HG03103 (cell line): Measurements from ENCODE around the gene RIBC2.
"Not testable (repeated sequence)": the region's sequence is repeated elsewhere in the genome, so short reads cannot be mapped to it uniquely, and the experiment has no call there.

Experiments
- ATAC-seq: cut with Tn5 transposase; IDR thresholded peaks from one replicate; pipeline ENCODE4 v1.9.1; 2021; ENCODE audit warnings: low read depth; ENCODE audit not compliant: unreplicated experiment

The RIBC2 gene

GRCh38 chr22:45447596-45447995 lies 34.1 kb downstream of the RIBC2 start:
- ATAC-seq, result not testable (repeated sequence)

GRCh38 chr22:45448431-45448830 lies 34.9 kb downstream of the RIBC2 start:
- no peak for ATAC-seq

- ATAC-seq, result not testable (repeated sequence)
Measured at GRCh38 chr22:45449442-45449841, 35.9 kb downstream of the RIBC2 start.

GRCh38 chr22:45450101-45450785 lies 36.8 kb downstream of the RIBC2 start:
- no peak for ATAC-seq

- no peak for ATAC-seq
Measured at GRCh38 chr22:45450921-45451651, 37.6 kb downstream of the RIBC2 start.

- no peak for ATAC-seq
Measured at GRCh38 chr22:45451972-45452371, 38.5 kb downstream of the RIBC2 start.

- no peak for ATAC-seq
Measured at GRCh38 chr22:45452565-45453379, 39.3 kb downstream of the RIBC2 start.

GRCh38 chr22:45453764-45454163 lies 40.3 kb downstream of the RIBC2 start:
- ATAC-seq, result no peak

- no peak for ATAC-seq
Measured at GRCh38 chr22:45454275-45454674, 40.8 kb downstream of the RIBC2 start.

GRCh38 chr22:45455212-45455611 lies 41.7 kb downstream of the RIBC2 start:
- no peak for ATAC-seq

- no peak for ATAC-seq
Measured at GRCh38 chr22:45455621-45456020, 42.1 kb downstream of the RIBC2 start.

- ATAC-seq, result no peak
Measured at GRCh38 chr22:45456811-45457210, 43.3 kb downstream of the RIBC2 start.

- no peak for ATAC-seq
Measured at GRCh38 chr22:45458532-45458931, 45.0 kb downstream of the RIBC2 start.

GRCh38 chr22:45459235-45459634 lies 45.7 kb downstream of the RIBC2 start:
- no peak for ATAC-seq

- no peak for ATAC-seq
Measured at GRCh38 chr22:45460288-45461109, 47.0 kb downstream of the RIBC2 start.

- ATAC-seq, result no peak
Measured at GRCh38 chr22:45462034-45462655, 48.7 kb downstream of the RIBC2 start.

GRCh38 chr22:45463691-45464090 lies 50.2 kb downstream of the RIBC2 start:
- not testable (repeated sequence) for ATAC-seq

GRCh38 chr22:45465633-45466032 lies 52.1 kb downstream of the RIBC2 start:
- ATAC-seq, result no peak

GRCh38 chr22:45468872-45469271 lies 55.4 kb downstream of the RIBC2 start:
- ATAC-seq, result no peak
